HG03060 (cell line): ENCODE results near the gene CD46.

Experiments
- ATAC-seq: cut with Tn5 transposase; IDR thresholded peaks from one replicate; pipeline ENCODE4 v1.9.1; 2021; ENCODE audit warnings: low read depth, moderate number of reproducible peaks; ENCODE audit not compliant: unreplicated experiment

Gene CD46

GRCh38 chr1:207841901-207842300 lies 90.0 kb downstream of the CD46 start:
- no peak for ATAC-seq

- ATAC-seq: no peak
Measured at GRCh38 chr1:207842506-207842905, 90.7 kb downstream of the CD46 start.

- ATAC-seq: no peak
Measured at GRCh38 chr1:207844371-207844770, 92.5 kb downstream of the CD46 start.
